Embryonic facial prominence (tissue), 1 donor: ENCODE data around the gene HES5.
"Not testable (repeated sequence)": the region's sequence is repeated elsewhere in the genome, so short reads cannot be mapped to it uniquely, and the experiment has no call there.

Source experiments
- DNase-seq: peaks from one replicate; pipeline ENCODE4 v3.0.0-alpha.2; 2016; ENCODE audit errors: extremely low spot score

The HES5 gene, protein sequence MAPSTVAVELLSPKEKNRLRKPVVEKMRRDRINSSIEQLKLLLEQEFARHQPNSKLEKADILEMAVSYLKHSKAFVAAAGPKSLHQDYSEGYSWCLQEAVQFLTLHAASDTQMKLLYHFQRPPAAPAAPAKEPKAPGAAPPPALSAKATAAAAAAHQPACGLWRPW

DNA sequence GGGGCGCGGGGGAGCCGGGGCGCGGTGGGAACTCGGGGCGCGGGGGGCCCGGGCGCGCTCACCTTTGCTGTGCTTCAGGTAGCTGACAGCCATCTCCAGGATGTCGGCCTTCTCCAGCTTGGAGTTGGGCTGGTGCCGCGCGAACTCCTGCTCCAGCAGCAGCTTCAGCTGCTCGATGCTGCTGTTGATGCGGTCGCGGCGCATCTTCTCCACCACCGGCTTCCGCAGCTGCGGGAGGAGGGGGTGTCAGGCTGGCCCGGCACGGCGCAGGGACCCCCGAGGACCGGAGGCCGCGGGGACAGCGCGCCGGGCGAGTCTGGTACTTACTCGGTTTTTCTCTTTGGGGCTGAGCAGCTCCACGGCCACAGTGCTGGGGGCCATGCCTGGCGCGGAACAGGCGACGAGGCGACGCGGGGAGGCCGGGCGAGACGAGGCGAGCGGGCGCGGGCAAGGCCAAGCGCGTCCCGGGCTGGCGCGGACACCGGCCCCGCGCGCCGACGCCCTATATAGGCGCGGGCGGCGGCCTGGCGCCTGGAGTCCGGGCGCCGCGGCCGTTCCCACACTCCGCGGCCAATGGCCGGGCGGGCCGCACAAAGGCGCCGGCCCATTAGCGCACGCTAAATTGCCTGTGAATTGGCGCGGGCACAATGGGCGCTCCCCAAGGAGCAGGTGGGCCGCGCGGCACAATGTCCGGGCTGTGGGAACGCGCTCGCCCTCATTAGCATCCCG is at the start of gene HES5:
Gene HES5, minus strand, starts transcription at position 480 of the 729 bp plus-strand sequence. Its CDS starts 99 bp downstream, at position 381.
- DNase-seq: no peak

DNA sequence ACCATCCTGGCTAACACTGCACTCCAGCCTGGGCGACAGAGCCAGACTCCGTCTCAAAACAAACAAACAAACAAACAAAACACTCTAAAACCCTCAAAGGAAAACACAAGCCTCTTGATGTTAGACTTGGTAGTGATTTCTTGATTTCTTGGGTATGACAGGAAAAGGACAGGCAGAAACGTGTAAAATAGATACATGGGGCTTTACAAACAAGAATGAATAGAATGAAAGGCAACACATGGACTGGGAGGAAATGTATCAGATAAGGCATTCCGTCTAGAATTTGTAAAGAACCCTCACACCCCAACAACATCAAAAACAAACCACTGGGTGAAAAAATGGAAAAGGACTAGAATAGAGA is 48.7 kb upstream of the HES5 start:
- DNase-seq: no peak

- not testable (repeated sequence) for DNase-seq
These were observed 47.6 kb upstream of the HES5 start for GRCh38 chr1:2577565-2578075.

DNA sequence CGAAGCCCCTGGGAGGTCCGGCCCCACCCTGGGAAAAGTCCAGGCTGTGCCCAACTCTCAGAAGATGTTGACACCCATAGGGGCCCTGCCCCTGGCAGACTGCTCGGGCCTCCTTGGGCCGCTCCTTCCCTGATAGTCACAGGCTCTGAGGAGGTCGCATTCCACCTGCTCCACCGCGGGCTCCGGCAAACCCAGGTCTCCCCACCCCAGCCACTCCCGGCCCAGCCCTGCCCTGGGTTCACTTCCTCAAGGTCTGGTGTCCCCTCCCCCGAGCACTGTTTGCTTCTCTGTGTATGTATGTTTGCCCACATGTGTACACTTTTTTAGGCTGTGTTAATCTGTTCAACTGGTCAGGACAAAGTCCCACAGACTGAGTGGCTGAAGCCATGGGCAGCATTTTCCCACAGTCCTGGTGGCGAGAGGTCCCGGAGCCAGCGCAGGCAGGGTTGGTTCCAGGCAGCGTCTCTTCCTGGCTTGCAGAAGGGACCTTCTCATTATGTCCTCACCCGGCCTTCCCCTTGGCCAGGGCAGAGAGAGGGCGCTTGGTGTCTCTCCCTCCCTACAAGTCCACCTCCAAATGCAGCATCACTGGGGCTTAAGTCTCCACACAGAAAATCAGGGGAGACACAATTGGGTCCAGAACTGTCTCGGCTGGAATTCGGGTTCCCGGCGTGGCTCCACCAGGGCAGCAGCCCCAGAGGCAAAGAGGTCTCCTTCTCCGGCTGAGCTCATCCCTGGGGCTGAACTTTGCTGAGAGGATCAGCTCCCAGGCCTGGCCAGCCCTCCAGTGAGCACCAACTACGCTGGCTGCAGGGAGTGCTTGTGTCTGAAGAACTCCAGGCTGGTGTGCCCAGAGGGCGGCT is 46.0 kb upstream of the HES5 start:
- DNase-seq: no peak

- no peak for DNase-seq
These were observed 44.3 kb upstream of the HES5 start for GRCh38 chr1:2574350-2574749.

DNA sequence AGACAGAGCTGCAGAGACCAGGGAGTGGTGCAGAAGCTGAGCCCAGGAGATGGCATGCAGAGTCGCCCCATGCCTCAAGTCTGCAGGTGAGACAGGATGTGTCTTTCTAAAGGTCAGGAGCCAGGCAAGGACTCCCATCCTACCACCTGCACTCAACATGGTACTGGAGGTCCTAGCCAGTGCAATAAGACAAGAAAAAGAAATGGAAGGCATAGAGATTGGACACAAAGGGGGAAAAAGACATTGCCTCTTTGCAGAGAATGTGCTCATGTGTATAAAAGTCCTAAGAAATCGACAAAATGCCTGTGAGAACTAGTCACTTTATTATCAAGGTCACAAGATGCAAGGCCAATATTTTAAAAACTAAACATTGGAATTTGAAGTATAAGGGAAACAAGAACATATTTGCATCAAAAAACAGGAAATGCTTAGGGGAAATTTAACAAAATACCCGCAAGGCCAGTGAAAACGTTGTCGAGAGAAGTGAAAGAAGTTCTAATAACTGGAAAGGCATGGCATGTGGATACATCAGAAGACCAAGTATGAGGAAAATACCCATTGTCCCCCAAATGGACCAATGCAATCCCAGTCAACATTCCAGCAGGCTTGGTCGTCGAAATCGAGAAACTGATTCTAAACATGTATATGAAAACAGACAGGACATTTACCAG is 43.3 kb upstream of the HES5 start:
- DNase-seq: no peak

GRCh38 chr1:2571348-2571747 is 41.3 kb upstream of the HES5 start:
- no peak for DNase-seq

DNA sequence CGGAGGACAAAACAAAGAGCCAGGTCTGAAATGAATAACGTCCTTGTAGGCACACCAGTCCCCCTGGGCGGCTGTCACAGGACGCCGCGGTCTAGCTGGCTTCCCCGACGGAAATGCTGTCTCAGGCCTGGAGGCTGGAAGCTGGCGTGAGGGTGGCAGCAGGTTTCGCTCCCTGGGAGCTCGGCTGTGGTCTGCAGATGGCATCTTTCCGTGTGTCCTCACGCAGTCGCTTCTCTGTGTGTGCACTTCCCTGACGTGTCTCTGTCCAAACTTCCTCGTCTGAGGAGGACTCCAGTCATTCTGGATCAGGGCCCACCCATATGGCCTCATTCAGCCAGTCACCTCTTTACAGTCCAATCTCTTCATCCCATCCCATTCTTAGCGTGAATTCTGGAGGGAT is 40.3 kb upstream of the HES5 start:
- DNase-seq: no peak

DNA sequence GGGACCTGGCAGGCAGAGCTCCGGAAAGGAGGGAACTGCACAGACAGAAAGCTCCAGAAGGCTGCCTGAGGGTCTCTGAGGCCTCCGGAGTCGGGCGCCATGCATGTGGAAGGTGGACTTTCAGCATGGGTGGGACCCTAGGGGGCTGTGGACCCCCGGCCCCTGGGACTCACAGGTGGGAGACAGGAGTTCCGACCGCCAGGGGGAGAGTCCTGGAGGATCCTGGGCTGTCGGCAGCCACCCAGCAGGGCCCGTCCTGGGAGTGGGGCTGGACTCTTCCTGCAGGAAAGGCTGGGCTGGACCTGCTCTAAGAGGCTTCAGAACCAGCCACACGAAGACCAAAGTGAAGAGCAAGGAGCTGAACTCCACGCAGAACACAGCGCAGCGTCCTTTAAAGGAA is 39.6 kb upstream of the HES5 start:
- not testable (repeated sequence) for DNase-seq

- DNase-seq: no peak
These were observed 39.0 kb upstream of the HES5 start for GRCh38 chr1:2569060-2569459.

DNA sequence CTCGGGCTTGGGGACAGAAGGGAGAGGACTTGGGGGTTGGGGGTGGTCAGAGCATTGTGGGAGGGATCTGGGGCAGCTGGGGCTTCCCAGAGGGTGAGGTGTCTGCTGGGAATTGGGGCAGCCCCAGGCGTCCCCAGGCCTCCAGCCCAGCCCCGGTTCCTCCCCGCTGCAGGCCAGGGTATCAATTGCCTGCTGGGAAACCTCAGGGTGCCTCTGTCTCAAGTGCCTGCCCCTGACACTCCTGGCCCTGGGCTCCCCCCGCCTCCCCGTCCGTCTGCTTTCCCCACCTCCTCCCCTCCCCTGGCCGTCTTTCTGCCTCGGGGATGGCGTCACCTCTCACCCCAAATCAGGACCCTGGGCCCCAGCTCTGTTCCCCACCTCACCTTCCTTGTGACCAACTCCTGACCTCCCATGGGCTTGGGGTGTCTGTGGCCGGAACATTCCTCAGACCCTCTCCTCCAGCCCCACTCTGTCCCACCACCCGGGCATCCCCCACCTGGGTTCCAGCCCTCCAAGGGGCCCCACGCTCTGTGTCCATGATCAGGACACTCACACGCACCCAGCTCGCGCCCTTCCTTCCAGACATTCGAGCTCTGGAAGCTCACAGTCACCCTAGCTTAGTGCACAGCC is 38.2 kb upstream of the HES5 start:
- not testable (repeated sequence) for DNase-seq

DNA sequence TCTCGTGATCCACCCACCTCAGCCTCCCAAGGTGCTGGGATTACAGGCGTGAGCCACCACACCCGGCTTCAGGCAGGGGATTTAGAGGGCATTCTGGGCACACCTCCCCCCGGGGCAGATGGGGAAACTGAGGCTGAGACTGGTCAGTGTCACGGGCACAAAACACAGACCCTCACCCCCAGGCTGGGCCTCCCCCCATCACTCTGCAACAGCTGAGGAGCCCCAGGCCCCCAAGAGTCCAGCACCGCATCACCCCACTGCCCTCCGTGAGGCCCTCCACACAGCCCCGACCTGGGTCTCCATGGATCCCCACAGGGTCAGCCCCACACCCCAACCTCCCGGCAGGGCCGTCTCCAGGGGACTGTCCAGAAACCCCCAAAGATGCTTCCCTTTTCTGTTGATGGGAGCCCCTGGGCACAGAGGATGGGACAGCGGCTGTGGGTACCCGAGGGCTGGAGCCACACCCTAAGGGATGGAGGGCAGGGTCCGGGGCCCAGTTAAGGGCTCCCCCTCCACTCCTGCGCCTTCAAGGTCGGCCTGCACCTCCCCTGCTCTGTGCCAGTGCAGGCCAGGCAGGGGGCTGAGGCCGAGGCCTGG is 37.1 kb upstream of the HES5 start:
- no peak for DNase-seq

- no peak for DNase-seq
These were observed 36.3 kb upstream of the HES5 start for GRCh38 chr1:2566101-2567045.

DNA sequence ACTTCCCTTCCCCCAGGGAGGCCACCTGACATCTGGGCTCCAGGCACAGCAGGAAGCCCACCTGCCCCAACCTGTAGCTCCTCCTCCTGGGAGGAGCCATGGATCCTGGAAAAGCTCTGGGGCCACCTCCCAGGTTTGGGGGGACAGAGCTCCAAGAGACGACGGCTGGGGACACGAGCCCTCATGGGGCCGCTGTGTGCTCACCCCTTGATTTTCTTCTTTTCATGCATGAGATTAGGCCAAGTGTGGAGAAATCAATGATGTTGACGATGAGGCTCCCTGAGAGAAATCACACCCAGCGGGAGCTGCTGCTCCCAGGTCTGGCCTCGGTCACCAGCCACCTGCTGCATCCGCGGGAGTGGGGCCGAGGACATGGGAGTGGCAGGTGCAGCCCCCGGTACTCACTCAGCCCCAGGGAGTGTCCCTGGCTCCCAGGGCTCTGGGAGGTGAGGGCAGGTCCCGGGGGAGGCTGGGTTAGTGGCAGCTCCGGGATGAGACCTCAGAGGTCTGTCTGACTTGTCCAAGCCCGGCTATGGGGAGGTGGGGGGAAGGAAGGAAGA is 34.8 kb upstream of the HES5 start:
- no peak for DNase-seq

GRCh38 chr1:2564006-2564814 is 34.1 kb upstream of the HES5 start:
- DNase-seq: no peak

DNA sequence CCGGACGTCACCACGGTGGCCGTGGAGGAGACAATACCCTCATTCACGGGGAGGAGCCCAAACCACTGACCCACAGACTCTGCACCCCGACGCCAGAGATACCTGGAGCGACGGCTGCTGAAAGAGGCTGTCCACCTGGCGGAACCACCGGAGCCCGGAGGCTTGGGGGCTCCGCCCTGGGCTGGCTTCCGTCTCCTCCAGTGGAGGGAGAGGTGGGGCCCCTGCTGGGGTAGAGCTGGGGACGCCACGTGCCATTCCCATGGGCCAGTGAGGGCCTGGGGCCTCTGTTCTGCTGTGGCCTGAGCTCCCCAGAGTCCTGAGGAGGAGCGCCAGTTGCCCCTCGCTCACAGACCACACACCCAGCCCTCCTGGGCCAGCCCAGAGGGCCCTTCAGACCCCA is 33.1 kb upstream of the HES5 start:
- no peak for DNase-seq

DNA sequence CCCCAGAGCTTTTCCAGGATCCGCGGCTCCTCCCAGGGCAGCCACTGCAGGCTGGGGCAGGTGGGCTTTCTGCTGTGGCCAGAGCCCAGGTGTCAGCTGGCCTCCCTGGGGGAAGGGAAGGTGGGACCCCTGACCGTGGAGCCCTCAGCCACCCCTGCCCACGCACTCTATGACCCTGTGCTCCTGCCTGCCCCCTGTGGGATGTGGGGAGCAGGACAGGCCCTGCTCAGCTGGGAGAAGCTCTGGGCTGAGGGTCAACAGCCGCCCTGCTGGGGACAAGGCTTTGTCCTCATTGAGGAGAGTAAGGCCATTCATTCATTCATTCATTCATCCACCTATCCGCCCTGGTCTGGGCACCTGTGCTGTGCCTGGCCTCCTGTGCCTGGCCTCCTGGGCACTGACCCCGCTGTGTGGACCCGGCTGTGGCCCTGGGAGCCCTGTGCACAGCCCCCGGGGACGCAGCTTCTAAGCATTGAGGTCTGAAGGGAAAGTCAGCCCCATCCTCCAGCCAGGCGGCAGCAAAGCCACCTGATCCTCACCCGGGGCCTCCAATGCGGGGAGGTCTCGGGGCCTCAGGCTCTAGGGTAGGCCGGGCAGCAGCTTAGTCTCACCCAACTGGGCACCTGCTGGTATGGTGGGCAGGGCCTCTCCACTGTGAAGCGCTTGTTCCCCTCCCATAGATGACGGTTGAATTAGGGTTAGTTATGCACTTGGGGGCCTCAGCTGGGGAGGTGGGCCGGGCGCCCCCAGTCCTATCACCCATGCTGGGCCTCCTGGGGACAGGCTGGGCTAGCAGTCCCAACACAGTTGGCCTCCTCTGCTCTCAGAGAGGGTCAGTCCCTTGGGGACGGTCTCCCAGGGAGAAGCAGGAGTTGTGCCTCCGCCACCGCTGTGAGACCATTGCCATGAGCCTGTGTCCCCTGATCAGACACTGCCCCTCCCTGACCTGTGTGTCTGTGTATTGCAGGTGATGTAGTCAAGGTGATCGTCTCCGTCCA is 32.1 kb upstream of the HES5 start:
- DNase-seq: no peak

DNA sequence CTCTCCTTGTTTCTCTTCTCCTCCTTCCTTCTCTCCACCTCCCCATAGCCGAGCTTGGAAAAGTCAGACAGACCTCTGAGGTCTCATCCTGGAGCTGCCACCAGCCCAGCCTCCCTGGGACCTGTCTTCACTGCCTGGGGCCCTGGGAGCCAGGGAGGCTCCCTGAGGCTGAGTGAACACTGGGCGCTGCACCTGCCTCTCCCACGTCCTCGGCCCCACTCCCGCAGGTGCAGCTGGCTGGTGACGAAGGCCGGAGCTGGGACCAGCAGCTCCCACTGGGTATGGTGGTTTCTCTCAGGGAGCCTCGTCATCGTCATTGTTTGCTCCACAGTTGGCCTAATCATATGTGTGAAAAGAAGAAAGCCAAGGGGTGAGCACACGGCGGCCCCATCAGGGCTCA is 31.4 kb upstream of the HES5 start:
- no peak for DNase-seq
